HCT116 (cell line): ENCODE measurements around the gene DHH.

Source experiments
- CEBPB ChIP-seq: IDR thresholded peaks from 2 replicates; pipeline ENCODE4 v1.6.1; 2012; ENCODE audit warnings: low read depth
- CTCF ChIP-seq, 3 experiments: fragments of 200-600 bp in 1 of 3; sonication (generic) in 1 of 3; IDR thresholded peaks in 2 of 3; conservative IDR thresholded peaks in 1 of 3; 2 replicates each; pipeline ENCODE4 v1.5.1; 2012 to 2017; ENCODE audit warnings: low read depth in 2 of 3, low read length in 2 of 3, antibody characterized with exemption in 1 of 3, borderline replicate concordance in 1 of 3, control low read depth in 1 of 3, mild to moderate bottlenecking in 1 of 3, mixed read lengths in 1 of 3, mixed run types in 1 of 3, moderate library complexity in 1 of 3; ENCODE audit not compliant: insufficient read depth in 1 of 3
- EGR1 ChIP-seq: IDR thresholded peaks from 2 replicates; pipeline ENCODE4 v1.6.1; 2012; ENCODE audit warnings: low read depth
- EZH2 ChIP-seq: fragments of 200-600 bp; sonication (generic); IDR thresholded peaks from 2 replicates; pipeline ENCODE4 v1.6.1; 2017; ENCODE audit warnings: antibody characterized with exemption, mixed run types
- JUND ChIP-seq: IDR thresholded peaks from 2 replicates; pipeline ENCODE4 v1.6.1; 2012
- POLR2A ChIP-seq: IDR thresholded peaks from 2 replicates; pipeline ENCODE4 v1.7.0; 2011; ENCODE audit warnings: borderline replicate concordance; ENCODE audit not compliant: insufficient read depth, insufficient read length; ENCODE audit errors: extremely low read depth
- POLR2AphosphoS5 ChIP-seq: IDR thresholded peaks from 2 replicates; pipeline ENCODE4 v1.6.1; 2011; ENCODE audit warnings: mild to moderate bottlenecking, low read depth, low read length, moderate library complexity
- RAD21 ChIP-seq: IDR thresholded peaks from 2 replicates; pipeline ENCODE4 v1.6.1; 2012; ENCODE audit warnings: low read depth, mild to moderate bottlenecking
- REST ChIP-seq: IDR thresholded peaks from 2 replicates; pipeline ENCODE4 v1.6.1; 2012; ENCODE audit warnings: low read depth
- ZFX ChIP-seq: fragments of 450-650 bp; IDR thresholded peaks from 2 replicates; pipeline ENCODE4 v1.6.1; 2017

- no peak for TF ChIP-seq EZH2
- no peak for TF ChIP-seq CTCF (IDR thresholded peaks at IDR 0.05 in 2 of 3, conservative IDR thresholded peaks at IDR 0.05 in 1 of 3; ENCODE audit: borderline replicate concordance in 1 of 3, insufficient read depth in 1 of 3, low read depth in 2 of 3, low read length in 2 of 3)
- TF ChIP-seq REST = no peak
- no peak for TF ChIP-seq POLR2A
- TF ChIP-seq POLR2AphosphoS5 = no peak
- no peak for TF ChIP-seq CEBPB
- TF ChIP-seq JUND = no peak
- TF ChIP-seq EGR1 = no peak
- no peak for TF ChIP-seq ZFX
- TF ChIP-seq RAD21 = no peak
Measured at GRCh38 chr12:49079793-49080192, 14.8 kb downstream of the DHH start.
